Measurements from ENCODE around the gene CYP1A1.

The CYP1A1 gene

GRCh38 chr15:74695597-74696397 lies 29.5 kb downstream of the CYP1A1 start, which contains the start of gene EDC3:
Gene EDC3 (minus strand): TSS chr15:74696024. CDS start chr15:74675124, 20,900 bp downstream.
- DNase-seq: peak; percentile 25 to 91 (median 74)

- no peak for DNase-seq
Measured at GRCh38 chr15:74692327-74692726, 33.0 kb downstream of the CYP1A1 start.

DNA sequence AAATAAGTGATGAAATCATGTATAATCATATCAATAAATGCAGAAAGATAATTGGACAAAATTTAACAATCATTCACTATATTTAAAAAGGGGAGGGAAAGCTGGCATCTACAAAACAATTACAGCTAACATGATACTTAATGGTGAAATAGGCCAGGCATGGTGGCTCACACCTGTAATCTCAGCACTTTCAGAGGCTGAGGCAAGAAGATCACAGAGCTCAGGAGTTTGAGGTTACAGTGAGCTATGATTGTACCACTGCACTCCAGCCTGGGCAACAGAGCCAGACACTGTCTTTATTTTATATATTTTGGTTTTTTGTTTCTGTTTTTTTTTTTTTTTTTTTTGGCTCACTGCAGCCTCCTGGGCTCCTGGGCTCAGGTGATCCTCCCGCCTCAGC lies 41.6 kb downstream of the CYP1A1 start:
- DNase-seq: no peak

GRCh38 chr15:74682954-74683353 lies 42.4 kb downstream of the CYP1A1 start:
- DNase-seq: no peak

- no peak for DNase-seq
Measured at GRCh38 chr15:74680456-74680855, 44.9 kb downstream of the CYP1A1 start.

DNA sequence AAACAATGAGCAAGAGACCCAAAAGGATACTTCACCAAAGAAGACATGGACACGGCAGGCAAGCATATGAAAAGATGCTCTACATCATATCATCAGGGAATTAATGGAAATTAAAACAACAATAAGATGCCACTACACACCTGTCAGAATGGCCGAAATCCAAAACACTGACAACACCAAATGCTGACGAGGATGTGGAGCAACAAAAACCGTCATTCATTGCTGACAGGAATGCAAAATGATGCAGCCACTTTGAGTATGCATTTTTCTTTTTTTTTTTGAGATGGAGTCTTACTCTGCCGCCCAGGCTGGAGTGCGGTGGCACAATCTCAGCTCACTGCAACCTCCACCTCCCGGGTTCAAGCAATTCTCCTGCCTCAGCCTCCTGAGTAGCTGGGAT lies 48.5 kb downstream of the CYP1A1 start:
- no peak for DNase-seq

GRCh38 chr15:74674161-74674560 lies 51.2 kb downstream of the CYP1A1 start:
- DNase-seq: no peak

DNA sequence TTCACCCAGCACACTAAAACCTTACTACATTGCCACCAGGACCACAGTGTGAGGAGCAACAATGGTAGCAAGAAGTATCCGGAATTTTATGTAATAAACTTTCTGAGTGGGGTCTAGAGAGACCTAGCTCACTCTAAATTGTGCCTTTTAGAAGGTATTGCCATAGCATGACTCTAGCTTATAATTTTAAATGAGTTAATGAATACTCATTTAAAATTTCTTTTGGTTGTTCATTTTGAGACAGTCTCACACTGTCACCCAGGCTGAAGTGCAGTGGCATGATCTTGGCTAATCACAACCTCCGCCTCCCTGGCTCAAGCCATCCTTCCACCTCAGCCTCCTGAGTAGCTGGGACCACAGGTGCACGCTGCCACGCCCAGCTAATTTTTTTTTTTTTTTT lies 55.7 kb downstream of the CYP1A1 start:
- no peak for DNase-seq

All from amygdala (tissue), 56 donors.